IPS-15b (cell line): ENCODE data around the gene FOXA3.
"Not testable (repeated sequence)": the region's sequence is repeated elsewhere in the genome, so short reads cannot be mapped to it uniquely, and the experiment has no call there.

Source experiments
- H3K27me3 ChIP-seq: one replicate; pipeline ENCODE4 v1.6.1; 2013; ENCODE audit warnings: low read length; ENCODE audit not compliant: control insufficient read depth, insufficient read depth
- H3K36me3 ChIP-seq: one replicate; pipeline ENCODE4 v1.6.1; 2013; ENCODE audit warnings: low read length; ENCODE audit not compliant: control insufficient read depth, insufficient read depth
- H3K4me1 ChIP-seq: one replicate; pipeline ENCODE4 v1.6.1; 2013; ENCODE audit warnings: mild to moderate bottlenecking, low read length; ENCODE audit not compliant: control insufficient read depth, insufficient read depth
- H3K4me3 ChIP-seq: one replicate; pipeline ENCODE4 v1.5.1; 2013; ENCODE audit warnings: low read depth, low read length
- H3K9ac ChIP-seq: one replicate; pipeline ENCODE4 v1.6.1; 2013; ENCODE audit warnings: low read depth, mild to moderate bottlenecking, low read length
- H3K9me3 ChIP-seq: one replicate; pipeline ENCODE4 v1.6.1; 2013; ENCODE audit warnings: mild to moderate bottlenecking, low read length; ENCODE audit not compliant: control insufficient read depth, insufficient read depth

Gene FOXA3

GRCh38 chr19:45887200-45887710, 23.1 kb downstream of the FOXA3 start:
- peaks cover 4% of the 10 kb centered on the region for H3K36me3 ChIP-seq
- H3K4me3 ChIP-seq: peak overlapping the region; percentile 85
- H3K9me3 ChIP-seq: no peaks in the 10 kb centered on the region
- peak overlapping the region; percentile 89 for H3K9ac ChIP-seq
- H3K4me1 ChIP-seq: peaks cover 11% of the 10 kb centered on the region
- no peaks in the 10 kb centered on the region for H3K27me3 ChIP-seq

- Histone ChIP-seq H3K4me3 (no peak overlapping the region), H3K9me3 (no peaks in the 10 kb centered on the region), H3K9ac (no peak overlapping the region), H3K36me3 (peaks cover 4% of the 10 kb centered on the region), H3K4me1 (peaks cover 5% of the 10 kb centered on the region), H3K27me3 (no peaks in the 10 kb centered on the region)
These were observed 25.2 kb downstream of the FOXA3 start for GRCh38 chr19:45889210-45889885.

- Histone ChIP-seq H3K9me3 (no peaks in the 10 kb centered on the region), H3K36me3 (peaks cover 4% of the 10 kb centered on the region), H3K27me3 (no peaks in the 10 kb centered on the region), H3K4me3 (no peak overlapping the region), H3K9ac (no peak overlapping the region), H3K4me1 (peaks cover 2% of the 10 kb centered on the region)
These were observed 26.8 kb downstream of the FOXA3 start for GRCh38 chr19:45890877-45891276.

- H3K36me3 ChIP-seq: peaks cover 11% of the 10 kb centered on the region
These were observed 31.4 kb downstream of the FOXA3 start for GRCh38 chr19:45895519-45895972.

GRCh38 chr19:45895983-45896599, 32.0 kb downstream of the FOXA3 start:
- H3K9me3 ChIP-seq, H3K9ac ChIP-seq, H3K4me3 ChIP-seq, H3K4me1 ChIP-seq, H3K27me3 ChIP-seq: not testable (repeated sequence)
- peaks cover 11% of the 10 kb centered on the region for H3K36me3 ChIP-seq

More at GRCh38 chr19:45895519-45895972, 31.4 kb downstream of the FOXA3 start:
- no peak overlapping the region for H3K4me3 ChIP-seq
- H3K4me1 ChIP-seq: peaks cover 3% of the 10 kb centered on the region
- H3K27me3 ChIP-seq: peaks cover 2% of the 10 kb centered on the region
- H3K9me3 ChIP-seq: no peaks in the 10 kb centered on the region
- H3K9ac ChIP-seq: no peak overlapping the region

- peaks cover 10% of the 10 kb centered on the region for H3K27me3 ChIP-seq
- H3K9ac ChIP-seq: no peak overlapping the region
- no peak overlapping the region for H3K4me3 ChIP-seq
- no peaks in the 10 kb centered on the region for H3K9me3 ChIP-seq
- peaks cover 6% of the 10 kb centered on the region for H3K4me1 ChIP-seq
- peaks cover 11% of the 10 kb centered on the region for H3K36me3 ChIP-seq
These were observed 33.2 kb downstream of the FOXA3 start for GRCh38 chr19:45897261-45897812.

GRCh38 chr19:45899253-45899652, 35.1 kb downstream of the FOXA3 start:
- Histone ChIP-seq H3K9ac (no peak overlapping the region), H3K4me3 (no peak overlapping the region), H3K4me1 (peaks cover 6% of the 10 kb centered on the region), H3K27me3 (peaks cover 10% of the 10 kb centered on the region), H3K9me3 (no peaks in the 10 kb centered on the region), H3K36me3 (peaks cover 11% of the 10 kb centered on the region)

- Histone ChIP-seq H3K9me3 (no peaks in the 10 kb centered on the region), H3K4me1 (peaks cover 6% of the 10 kb centered on the region), H3K9ac (no peak overlapping the region), H3K4me3 (no peak overlapping the region), H3K27me3 (peaks cover 10% of the 10 kb centered on the region), H3K36me3 (peaks cover 11% of the 10 kb centered on the region)
These were observed 35.9 kb downstream of the FOXA3 start for GRCh38 chr19:45899919-45900589.

GRCh38 chr19:45900738-45901431, 36.8 kb downstream of the FOXA3 start:
- Histone ChIP-seq H3K36me3 (peaks cover 7% of the 10 kb centered on the region), H3K9me3 (no peaks in the 10 kb centered on the region), H3K4me1 (peaks cover 6% of the 10 kb centered on the region), H3K9ac (no peak overlapping the region), H3K27me3 (peaks cover 10% of the 10 kb centered on the region), H3K4me3 (peak overlapping the region; percentile 53)

- no peaks in the 10 kb centered on the region for H3K9me3 ChIP-seq
- peak overlapping the region; percentile 53 for H3K4me3 ChIP-seq
- H3K27me3 ChIP-seq: peaks cover 10% of the 10 kb centered on the region
- peaks cover 6% of the 10 kb centered on the region for H3K4me1 ChIP-seq
- no peak overlapping the region for H3K9ac ChIP-seq
- peaks cover 3% of the 10 kb centered on the region for H3K36me3 ChIP-seq
These were observed 37.3 kb downstream of the FOXA3 start for GRCh38 chr19:45901432-45901911.
